Measurements from ENCODE around the gene TIMM21.

The TIMM21 gene

GRCh38 chr18:74147491-74147778, 888 bp upstream of the TIMM21 start:
- no peak for DNase-seq (ENCODE audit: low read depth)

GRCh38 chr18:74148543-74149070, 284 bp downstream of the TIMM21 start:
- no peak for DNase-seq (ENCODE audit: low read depth)

DNA sequence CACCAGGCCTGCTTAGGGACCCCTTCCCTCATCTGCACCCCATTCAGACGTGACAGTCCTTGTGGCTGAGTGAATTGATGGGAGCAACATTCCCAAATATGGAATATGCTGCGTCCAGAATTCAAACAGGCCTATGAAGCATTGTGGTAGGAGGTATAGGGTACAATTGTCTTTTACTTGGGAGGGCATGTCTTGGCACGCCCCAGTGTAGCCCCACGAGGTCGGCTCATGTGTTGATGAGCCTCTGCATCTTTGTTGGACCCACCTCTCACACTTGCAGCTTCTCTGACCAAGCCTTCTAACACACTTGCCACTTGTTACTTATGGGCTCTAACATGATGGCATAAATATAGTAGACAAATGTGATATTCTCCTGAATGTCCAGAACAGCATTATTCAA, 1.6 kb downstream of the TIMM21 start:
- DNase-seq (ENCODE audit: low read depth) = no peak

- no peak for DNase-seq (ENCODE audit: low read depth)
Measured at GRCh38 chr18:74152270-74152669, 3.9 kb downstream of the TIMM21 start.

GRCh38 chr18:74152857-74153256, 4.5 kb downstream of the TIMM21 start:
- DNase-seq (ENCODE audit: low read depth) = no peak

GRCh38 chr18:74153377-74153776, 5.1 kb downstream of the TIMM21 start:
- no peak for DNase-seq (ENCODE audit: low read depth)

GRCh38 chr18:74153793-74154192, 5.5 kb downstream of the TIMM21 start:
- DNase-seq (ENCODE audit: low read depth) = no peak

DNA sequence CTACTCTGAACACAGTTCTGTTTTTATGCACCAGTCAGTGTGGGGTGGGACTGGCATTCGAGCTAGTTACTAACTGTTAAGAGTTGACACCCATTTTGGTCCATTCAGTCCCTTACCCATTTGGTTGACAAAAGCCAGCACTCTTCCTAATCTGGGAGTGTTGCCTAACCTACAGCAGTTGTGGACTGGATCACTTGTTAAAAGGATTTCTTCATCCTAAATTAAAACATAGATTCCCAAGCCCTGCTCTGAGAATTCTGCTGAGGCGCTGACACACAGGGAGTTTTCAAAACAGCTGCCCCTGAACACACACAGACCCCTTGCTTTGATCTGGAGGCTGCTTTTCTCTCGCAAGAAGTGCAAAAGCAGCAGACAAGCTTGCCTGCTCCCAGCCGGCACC, 6.4 kb downstream of the TIMM21 start:
- DNase-seq (ENCODE audit: low read depth) = no peak

DNA sequence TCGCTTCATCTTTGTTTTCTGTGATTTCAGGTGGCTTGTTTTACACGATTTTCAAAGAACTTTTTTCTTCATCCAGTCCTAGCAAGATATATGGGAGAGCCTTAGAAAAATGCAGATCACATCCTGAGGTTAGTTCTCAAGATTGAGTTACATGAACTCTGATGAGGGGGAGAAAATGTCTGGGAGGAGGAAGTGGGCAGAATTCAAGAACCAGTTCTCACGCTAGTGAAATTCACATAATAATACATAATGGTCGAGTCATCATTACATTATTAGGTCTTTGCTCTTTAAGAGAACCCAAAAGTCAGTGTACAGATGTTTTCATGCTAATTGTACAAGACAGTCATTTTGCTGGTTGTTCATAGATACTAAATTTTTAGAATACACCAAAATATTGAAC, 7.0 kb downstream of the TIMM21 start:
- DNase-seq (ENCODE audit: low read depth) = no peak

GRCh38 chr18:74163019-74163660, 14.8 kb downstream of the TIMM21 start:
- no peak for DNase-seq (ENCODE audit: low read depth)

DNA sequence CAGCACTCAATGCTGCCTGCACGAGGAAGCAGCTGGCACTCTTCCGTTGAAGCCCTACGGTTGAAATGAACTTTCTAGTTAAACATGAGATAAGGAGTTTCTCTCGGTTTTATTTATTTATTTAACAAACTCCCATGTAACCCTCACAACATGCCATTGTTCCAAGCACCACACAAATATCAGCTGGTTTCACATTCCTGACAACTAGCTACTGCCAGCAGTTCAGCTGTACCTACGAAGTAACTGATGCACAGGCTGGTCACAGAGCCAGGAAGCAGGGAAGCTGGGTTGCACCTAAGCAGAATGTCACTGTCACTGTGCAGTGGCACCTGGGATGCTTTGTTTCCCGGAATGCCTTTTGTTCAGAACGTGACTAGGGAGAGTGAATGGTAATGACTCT, 18.1 kb downstream of the TIMM21 start:
- DNase-seq (ENCODE audit: low read depth) = no peak

GRCh38 chr18:74171910-74172606, 23.7 kb downstream of the TIMM21 start:
- no peak for DNase-seq (ENCODE audit: low read depth)

- DNase-seq (ENCODE audit: low read depth) = no peak
Measured at GRCh38 chr18:74172697-74173433, 24.5 kb downstream of the TIMM21 start.

GRCh38 chr18:74173434-74173750, 25.1 kb downstream of the TIMM21 start:
- no peak for DNase-seq (ENCODE audit: low read depth)

DNA sequence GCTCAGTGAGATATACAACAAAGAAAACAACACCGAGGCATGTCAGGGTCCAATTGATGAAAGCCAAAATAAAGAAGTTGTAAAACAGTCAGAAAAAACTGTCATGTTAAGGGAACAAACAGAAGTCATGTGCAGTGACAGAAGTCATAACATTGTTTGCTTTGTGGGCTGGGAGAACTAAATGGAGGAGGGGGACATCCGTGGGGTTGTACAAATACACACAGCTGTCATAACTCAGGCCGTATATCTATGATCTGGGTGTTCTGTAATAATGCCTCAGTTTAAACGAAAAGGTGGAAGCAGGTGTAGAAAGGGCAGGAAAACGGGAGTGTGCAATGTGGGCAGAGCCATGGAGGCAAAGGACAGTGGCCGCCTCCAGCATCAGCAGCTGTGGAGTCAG, 27.3 kb downstream of the TIMM21 start:
- no peak for DNase-seq (ENCODE audit: low read depth)

DNA sequence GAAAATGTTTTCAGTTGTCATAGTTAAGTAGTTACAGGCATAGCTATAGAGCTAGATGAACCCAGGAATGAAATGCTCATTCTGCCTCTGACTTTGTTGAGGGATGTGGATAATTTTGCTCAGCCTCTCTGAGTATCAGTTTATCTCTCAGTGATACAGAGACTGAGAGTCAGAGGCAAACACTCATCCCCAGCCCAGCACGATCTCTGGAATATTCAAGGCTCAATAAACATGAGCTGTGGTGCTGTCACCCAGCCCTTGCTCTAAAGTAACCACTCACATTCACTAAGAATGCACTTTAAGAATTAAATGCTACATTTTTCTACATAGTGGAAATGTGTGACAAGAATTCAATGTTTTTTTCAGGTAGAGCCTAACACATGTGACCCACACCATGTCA, 30.6 kb downstream of the TIMM21 start:
- no peak for DNase-seq (ENCODE audit: low read depth)

GRCh38 chr18:74179623-74180199, 31.4 kb downstream of the TIMM21 start:
- no peak for DNase-seq (ENCODE audit: low read depth)

GRCh38 chr18:74182335-74182734, 34.0 kb downstream of the TIMM21 start:
- no peak for DNase-seq (ENCODE audit: low read depth)

DNA sequence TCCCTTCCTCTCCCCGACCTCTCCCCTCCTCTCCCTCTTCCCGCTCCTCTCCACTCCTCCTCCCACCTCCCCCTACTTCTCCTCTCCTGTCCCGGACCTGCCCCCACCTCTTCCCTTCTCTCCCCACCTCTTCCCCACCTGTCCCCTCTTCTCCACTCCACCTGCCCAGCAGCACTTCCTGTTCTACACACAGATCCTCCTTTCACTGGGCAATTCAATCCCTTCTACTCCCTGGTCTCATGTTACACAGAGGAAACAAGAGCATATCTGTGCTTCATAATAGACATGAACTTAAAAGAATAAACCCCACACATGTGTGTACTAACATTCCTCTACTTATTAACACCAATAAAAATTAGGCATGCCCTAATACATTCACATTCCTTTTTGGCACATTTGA, 34.8 kb downstream of the TIMM21 start:
- no peak for DNase-seq (ENCODE audit: low read depth)

DNA sequence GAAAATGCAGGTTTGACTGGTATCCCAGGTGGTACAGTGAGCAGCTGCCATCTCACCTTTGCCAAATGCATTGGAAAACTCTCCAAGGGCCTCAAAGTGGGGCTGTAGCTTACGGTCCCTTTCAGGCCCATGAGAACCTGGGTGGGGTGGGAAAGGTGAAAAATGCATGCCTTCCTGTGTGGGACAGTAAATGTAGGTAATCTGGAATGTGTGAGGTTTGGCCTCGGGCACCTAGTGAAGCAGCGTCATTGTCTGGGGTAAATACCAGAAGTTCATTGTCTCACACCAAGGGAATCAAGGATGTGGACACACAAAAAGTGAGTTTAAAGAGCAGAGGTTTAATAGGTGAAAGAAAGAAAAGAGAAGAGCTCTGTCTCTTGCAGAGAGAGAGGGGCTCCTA, 36.6 kb downstream of the TIMM21 start:
- DNase-seq (ENCODE audit: low read depth) = no peak

DNA sequence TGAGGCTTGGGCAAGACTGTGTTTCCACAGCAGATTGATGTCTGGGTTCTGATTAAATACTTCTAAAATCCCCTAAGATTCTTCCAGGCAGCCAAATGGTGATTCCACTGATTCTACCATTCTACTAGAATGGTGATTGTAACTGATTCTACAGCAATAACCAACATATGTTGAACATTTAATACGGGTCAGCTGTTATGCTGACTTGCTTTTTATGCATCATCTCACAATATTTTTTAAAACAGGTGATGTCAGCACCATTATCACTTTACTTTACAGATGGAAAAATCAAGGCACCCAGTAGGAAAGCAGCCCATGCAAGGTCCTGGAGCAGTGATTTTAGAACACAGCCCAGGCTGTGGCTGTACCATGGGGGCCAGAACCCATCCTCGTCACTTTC, 37.5 kb downstream of the TIMM21 start:
- no peak for DNase-seq (ENCODE audit: low read depth)

GRCh38 chr18:74186661-74187060, 38.3 kb downstream of the TIMM21 start:
- DNase-seq (ENCODE audit: low read depth) = no peak

- no peak for DNase-seq (ENCODE audit: low read depth)
Measured at GRCh38 chr18:74190086-74190485, 41.8 kb downstream of the TIMM21 start.
